Measurements from ENCODE around the gene TSHZ1. TPM values are rescaled to one million over a fixed set of nuclear protein-coding genes. Genes with fewer than 3 reads are reported as not detected.

Gene TSHZ1
- total RNA-seq, 1 donor from 2014 or later: 16.3 TPM

GRCh38 chr18:75207310-75208154, 3.1 kb upstream of the TSHZ1 start:
- peaks cover 15% of the 10 kb centered on the region for H3K36me3 Mint-ChIP-seq (ENCODE audit: low read depth, unreplicated experiment)
- H3K27me3 Mint-ChIP-seq (ENCODE audit: unreplicated experiment): peaks cover 29% of the 10 kb centered on the region
- no peak for TF ChIP-seq CTCF (IDR thresholded peaks at IDR 0.05; ENCODE audit: unreplicated experiment)
- H3K4me1 Mint-ChIP-seq (ENCODE audit: unreplicated experiment): peaks cover 45% of the 10 kb centered on the region
- DNase-seq (ENCODE audit: low spot score): peak; percentile 13
- no peaks in the 10 kb centered on the region for H3K9me3 Mint-ChIP-seq (ENCODE audit: unreplicated experiment)
- H3K27ac Mint-ChIP-seq (ENCODE audit: unreplicated experiment): peak overlapping the region; percentile 74
- peak overlapping the region; percentile 95 for H3K4me3 Mint-ChIP-seq (ENCODE audit: unreplicated experiment)

GRCh38 chr18:75208155-75208835, 2.3 kb upstream of the TSHZ1 start:
- Mint-ChIP-seq H3K9me3 (ENCODE audit: unreplicated experiment) (no peaks in the 10 kb centered on the region), H3K4me1 (ENCODE audit: unreplicated experiment) (peaks cover 51% of the 10 kb centered on the region), H3K27me3 (ENCODE audit: unreplicated experiment) (peaks cover 31% of the 10 kb centered on the region), H3K27ac (ENCODE audit: unreplicated experiment) (peak overlapping the region; percentile 74), H3K36me3 (ENCODE audit: low read depth, unreplicated experiment) (peaks cover 17% of the 10 kb centered on the region), H3K4me3 (ENCODE audit: unreplicated experiment) (peak overlapping the region; percentile 95)
- DNase-seq (ENCODE audit: low spot score): peak; percentile 60
- TF ChIP-seq CTCF (IDR thresholded peaks at IDR 0.05; ENCODE audit: unreplicated experiment): no peak

GRCh38 chr18:75208836-75209128, 1.8 kb upstream of the TSHZ1 start:
- H3K27me3 Mint-ChIP-seq (ENCODE audit: unreplicated experiment): peaks cover 31% of the 10 kb centered on the region
- no peak overlapping the region for H3K4me3 Mint-ChIP-seq (ENCODE audit: unreplicated experiment)
- DNase-seq (ENCODE audit: low spot score): no peak
- peaks cover 17% of the 10 kb centered on the region for H3K36me3 Mint-ChIP-seq (ENCODE audit: low read depth, unreplicated experiment)
- TF ChIP-seq CTCF (IDR thresholded peaks at IDR 0.05; ENCODE audit: unreplicated experiment): no peak
- H3K4me1 Mint-ChIP-seq (ENCODE audit: unreplicated experiment): peaks cover 51% of the 10 kb centered on the region
- H3K27ac Mint-ChIP-seq (ENCODE audit: unreplicated experiment): no peak overlapping the region
- no peaks in the 10 kb centered on the region for H3K9me3 Mint-ChIP-seq (ENCODE audit: unreplicated experiment)

GRCh38 chr18:75209129-75209950, 1.3 kb upstream of the TSHZ1 start, which contains the start of gene PTGR3:
TSS of gene PTGR3 (minus strand) at chr18:75209139. CDS start at chr18:75209058, 81 bp downstream.
- H3K4me1 Mint-ChIP-seq (ENCODE audit: unreplicated experiment): peaks cover 51% of the 10 kb centered on the region
- peak within 1 kb of the TSS; percentile 92 for H3K27ac Mint-ChIP-seq (ENCODE audit: unreplicated experiment)
- peak; percentile 73 for DNase-seq (ENCODE audit: low spot score)
- no peak for TF ChIP-seq CTCF (IDR thresholded peaks at IDR 0.05; ENCODE audit: unreplicated experiment)
- peaks cover 31% of the 10 kb centered on the region for H3K27me3 Mint-ChIP-seq (ENCODE audit: unreplicated experiment)
- peaks cover 17% of the 10 kb centered on the region for H3K36me3 Mint-ChIP-seq (ENCODE audit: low read depth, unreplicated experiment)
- peak within 1 kb of the TSS; percentile 98 for H3K4me3 Mint-ChIP-seq (ENCODE audit: unreplicated experiment)
- no peaks in the 10 kb centered on the region for H3K9me3 Mint-ChIP-seq (ENCODE audit: unreplicated experiment)
